Erythroblast (primary cell): ENCODE data around the gene PIK3C2G.

Experiments
- DNase-seq, 2 experiments: peaks; one replicate each; lab custom pipeline; 2025; lab: John Stamatoyannopoulos, UW
- GATA1 ChIP-seq: IDR thresholded peaks from 2 replicates; pipeline ENCODE4 v1.6.1; 2011; ENCODE audit warnings: low read depth, mild to moderate bottlenecking, control low read depth, low read length, moderate library complexity
- POLR2A ChIP-seq: IDR thresholded peaks from 2 replicates; pipeline ENCODE4 v1.6.1; 2011; ENCODE audit warnings: mild to moderate bottlenecking, low read length

The PIK3C2G gene

DNA sequence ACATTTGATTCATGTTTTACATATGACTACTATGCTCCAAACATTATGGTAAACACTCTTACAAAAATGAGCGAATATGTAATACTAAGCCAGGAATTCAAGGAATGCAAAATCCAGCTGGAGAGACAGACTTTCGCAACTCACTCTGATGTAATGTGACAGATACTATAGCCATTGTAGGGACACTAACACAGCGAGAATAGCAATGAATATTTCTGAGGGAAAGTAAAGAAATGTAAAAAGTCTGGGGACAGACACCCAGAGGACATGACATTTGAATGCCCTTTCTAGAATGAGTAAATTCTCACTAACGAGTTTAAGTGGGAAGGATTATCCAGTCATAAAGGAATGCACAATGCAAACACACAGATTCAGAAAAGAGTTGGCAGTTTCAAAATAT, 121.9 kb downstream of the PIK3C2G start:
- DNase-seq, result no peak
- TF ChIP-seq POLR2A (no peak), GATA1 (no peak)

DNA sequence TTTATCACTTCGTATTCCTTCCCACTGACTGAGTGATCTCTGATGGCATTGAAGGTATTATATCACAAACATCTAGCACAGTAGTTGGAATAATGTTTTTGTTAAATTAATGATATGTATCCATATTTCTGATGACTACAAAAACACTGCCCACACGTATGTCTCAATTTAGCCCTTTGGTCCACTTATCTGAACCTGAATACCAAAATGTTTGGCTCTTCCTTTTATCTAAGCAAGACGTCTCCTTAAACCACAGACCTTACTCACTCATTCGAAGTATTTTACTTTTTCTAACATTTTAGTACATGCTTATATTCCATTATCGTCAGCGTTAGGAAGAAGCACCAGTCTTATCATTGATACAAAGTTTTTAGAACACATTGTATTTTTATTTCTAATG, 126.4 kb downstream of the PIK3C2G start:
- TF ChIP-seq GATA1 (no peak), POLR2A (no peak)
- DNase-seq, result no peak

DNA sequence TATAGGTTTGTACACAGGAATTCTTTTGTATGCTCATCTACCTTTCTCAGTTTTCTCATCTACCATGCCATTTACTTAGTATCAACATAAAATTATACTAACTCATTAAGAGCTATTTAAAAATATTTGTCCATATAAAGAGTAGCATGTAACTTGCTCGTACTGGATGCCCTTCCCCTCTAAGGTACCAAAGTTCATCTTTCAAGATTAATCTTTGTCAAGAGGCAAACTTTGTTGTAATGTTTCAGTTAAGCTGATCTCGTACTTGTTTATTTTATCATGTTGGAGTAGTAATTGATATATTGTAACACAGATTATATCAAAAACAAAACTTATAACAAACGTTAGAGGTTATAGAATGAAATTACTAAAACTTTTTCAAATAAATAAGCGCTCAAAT, 128.5 kb downstream of the PIK3C2G start:
- DNase-seq, result no peak
- TF ChIP-seq GATA1 (no peak), POLR2A (no peak)

DNA sequence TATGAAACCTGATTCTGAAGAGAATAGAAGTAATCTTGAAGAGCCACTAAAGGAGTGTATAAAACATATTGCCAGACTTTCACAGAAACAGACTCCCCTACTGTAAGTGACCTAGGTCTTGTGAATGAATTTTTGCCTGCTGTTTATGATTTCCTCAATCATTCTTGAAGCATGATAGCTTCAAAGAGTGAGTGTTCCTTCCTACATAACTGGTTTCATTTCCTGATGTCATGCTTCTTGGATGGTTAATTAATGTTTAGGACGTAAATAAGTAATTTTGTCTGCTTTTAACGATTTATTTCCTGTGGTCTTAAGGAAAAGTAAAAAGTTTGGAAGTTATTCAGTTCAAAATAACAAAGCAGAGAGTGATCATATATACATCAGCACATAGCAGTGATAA, 129.8 kb downstream of the PIK3C2G start:
- TF ChIP-seq GATA1 (no peak), POLR2A (no peak)
- no peak for DNase-seq

DNA sequence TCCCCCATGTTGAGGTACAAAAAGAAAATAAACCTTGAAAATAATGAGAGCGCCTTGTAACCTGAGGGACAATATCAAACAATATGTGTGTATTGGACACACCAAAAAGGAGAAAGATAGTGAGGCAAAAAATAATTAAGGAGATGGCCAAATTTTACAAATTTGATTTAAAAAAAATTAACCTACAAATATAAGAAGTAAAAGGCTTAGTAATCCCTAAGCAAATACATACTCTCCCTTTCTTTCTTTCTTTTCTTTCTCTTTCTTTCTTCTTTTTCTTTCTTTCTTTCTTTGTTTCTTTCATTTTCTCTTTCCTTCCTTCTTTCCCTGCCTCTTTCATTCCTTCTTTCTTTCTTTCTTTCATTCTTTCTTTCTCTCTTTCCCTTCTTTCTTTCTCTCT, 133.4 kb downstream of the PIK3C2G start:
- TF ChIP-seq POLR2A, result no peak
- no peak for TF ChIP-seq GATA1
- DNase-seq, result no peak

DNA sequence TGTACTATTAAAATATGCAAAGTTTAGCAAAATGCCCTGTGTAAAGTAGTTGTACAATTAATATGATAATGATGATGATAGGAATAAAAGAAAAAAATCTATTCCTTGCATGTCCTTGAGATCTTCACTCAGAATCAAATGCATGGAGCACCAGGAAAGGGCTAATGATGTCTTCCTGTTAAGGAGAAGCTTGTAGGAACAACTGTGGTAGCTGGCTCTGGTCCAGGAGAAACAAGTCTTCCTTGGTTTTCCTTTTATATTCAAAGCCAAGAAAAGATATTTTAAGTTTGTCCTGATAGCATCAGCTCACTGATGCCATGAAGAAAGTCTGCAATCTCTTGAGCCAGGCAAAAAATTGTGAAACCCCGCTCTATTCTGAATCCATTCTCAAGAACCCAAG, 138.9 kb downstream of the PIK3C2G start:
- DNase-seq, result no peak
- TF ChIP-seq GATA1, result no peak
- no peak for TF ChIP-seq POLR2A

DNA sequence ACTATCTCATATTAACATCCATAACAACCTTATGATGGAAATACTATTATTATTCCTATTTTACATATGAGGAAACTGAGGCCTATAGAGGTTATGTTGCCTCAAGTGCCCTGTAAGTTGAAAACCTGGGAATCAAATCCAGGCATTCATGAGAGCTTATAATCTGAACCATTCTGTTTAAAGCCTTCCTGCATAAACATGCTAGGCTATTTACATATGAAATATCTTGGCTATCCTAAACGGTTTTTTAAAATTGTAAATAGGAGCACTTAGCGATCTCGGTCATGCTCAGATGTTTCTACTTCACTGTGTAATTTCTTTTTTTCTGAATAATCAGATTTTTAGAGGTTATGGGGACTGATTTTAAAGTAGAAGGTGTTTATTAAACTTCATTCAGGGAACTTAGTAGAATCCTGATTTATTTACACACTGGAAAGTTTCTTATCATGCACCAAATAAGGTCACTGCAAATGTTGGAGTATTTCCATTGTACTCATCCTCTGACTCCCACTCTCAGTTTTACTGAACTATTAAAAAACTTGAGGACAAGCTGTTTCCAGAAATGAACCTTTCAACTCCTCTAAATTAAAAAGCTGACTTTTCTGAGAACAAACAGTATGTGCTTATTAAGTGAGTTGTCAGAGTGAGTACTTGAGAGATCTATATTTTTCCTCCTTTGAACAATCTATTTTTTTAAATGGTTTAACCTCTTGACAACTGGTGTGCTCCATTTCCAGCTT, 141.7 kb downstream of the PIK3C2G start:
- TF ChIP-seq GATA1, result no peak
- no peak for TF ChIP-seq POLR2A
- no peak for DNase-seq

DNA sequence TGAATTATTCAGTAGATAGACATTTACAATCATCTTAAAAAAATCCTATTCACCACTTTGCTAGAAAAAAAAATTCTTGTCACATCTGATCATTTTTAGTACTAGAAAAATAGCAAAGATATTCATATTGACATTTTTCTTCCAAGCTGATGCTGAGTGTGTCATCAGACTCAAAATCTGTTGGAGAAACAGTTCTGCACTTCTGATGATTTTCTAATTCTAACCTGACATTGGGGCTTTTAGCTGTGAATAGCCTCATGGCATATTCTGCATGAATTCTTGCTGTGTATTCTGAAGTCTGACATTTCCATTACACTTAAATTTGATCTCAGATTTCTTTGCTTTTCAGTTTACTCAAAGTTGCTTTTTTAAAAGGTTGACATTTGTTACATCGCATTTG, 150.1 kb downstream of the PIK3C2G start:
- DNase-seq, result no peak
- TF ChIP-seq POLR2A, result no peak
- TF ChIP-seq GATA1, result no peak

DNA sequence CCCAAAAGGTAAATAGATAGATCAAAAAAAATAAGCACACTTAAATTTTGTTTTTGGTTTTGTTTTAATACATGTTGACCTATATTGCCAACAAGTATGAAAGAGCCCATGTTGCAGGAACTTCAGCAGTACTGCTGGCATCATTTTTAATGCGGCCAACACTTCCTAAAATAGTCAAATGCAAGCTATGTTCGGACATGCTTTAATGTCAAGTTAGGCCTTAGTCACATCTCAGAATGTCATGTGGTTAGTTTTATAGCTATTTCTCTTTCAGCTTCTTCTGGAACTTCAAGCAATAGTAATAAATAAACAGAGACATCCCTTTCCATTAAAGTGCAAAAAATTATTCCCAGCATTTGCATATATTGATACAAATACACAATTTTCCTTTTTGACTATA, 153.4 kb downstream of the PIK3C2G start:
- no peak for TF ChIP-seq GATA1
- no peak for TF ChIP-seq POLR2A
- no peak for DNase-seq

DNA sequence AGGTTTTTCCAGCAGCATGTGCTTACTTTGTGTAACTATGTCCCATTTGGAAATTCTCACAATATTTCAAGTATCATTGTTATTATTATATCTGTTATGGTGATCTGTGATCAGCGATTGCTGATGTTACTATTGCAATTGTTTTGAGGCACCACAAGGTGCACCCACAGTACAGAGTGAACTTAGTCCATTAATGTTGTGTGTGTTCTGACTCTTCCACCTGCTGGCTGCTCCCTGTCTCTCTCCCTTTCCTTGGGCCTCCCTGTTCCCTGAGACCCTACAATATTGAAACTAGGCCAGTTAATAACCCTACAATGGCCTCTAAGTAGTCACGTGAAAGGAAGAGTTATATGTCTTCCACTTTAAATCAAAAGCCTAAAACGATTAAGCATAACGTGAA, 153.9 kb downstream of the PIK3C2G start:
- no peak for DNase-seq
- TF ChIP-seq POLR2A (no peak), GATA1 (no peak)

DNA sequence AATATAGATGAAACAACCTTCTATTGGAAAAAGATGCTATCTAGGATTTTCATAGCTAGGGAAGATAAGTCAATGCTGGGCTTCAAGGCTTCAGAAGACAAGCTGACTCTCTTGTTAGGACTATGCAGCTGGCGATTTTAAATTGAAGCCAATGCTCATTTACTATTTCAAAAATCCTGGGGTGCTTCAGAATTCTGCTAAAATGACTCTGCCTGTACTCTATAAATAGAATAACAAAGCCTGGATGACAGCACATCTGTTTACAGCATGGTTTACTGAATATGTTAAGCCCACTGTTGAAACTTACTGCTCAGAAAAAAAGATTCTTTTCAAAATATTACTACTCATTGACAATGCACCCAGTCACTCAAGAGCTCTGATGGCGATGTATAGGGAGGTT, 155.1 kb downstream of the PIK3C2G start:
- no peak for TF ChIP-seq GATA1
- TF ChIP-seq POLR2A, result no peak
- DNase-seq, result no peak

DNA sequence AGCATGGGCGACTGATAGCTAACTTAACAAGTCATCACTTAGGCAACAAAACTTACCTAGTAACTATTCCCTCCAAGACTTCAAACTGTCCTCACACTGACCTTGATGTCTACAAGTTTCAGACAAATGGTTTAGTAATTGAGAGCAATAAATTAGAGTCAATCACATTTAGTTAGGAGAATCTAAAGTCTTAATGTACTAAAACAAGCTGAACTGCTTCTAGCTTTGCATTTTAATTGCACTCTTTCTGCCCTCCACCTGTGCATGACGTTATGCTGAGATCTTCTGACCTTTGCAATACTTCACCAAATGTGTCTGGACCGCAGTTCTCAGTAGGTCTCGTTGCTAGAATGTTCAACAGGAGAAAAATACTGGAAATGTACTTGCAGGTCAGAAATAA, 158.0 kb downstream of the PIK3C2G start:
- TF ChIP-seq GATA1, result no peak
- no peak for TF ChIP-seq POLR2A
- DNase-seq, result no peak

DNA sequence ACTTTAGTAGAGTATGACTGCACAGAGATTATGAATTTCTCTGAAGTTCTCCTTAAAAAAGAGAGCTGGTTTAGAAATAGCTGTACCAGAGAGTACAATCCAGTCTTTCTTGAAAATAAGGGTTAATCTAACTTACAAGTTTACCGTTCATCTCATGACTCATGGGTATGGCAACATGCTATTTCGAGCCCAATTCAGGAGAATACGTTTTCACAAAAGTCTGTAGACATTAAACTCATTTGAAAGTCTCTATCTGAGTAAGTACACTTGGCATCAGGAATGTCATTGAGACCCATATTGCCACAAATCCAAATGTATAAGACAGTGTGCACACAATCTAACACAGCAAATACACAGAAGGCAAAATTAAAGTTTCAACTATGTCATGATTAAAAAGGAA, 160.5 kb downstream of the PIK3C2G start:
- TF ChIP-seq GATA1 (no peak), POLR2A (no peak)
- no peak for DNase-seq

DNA sequence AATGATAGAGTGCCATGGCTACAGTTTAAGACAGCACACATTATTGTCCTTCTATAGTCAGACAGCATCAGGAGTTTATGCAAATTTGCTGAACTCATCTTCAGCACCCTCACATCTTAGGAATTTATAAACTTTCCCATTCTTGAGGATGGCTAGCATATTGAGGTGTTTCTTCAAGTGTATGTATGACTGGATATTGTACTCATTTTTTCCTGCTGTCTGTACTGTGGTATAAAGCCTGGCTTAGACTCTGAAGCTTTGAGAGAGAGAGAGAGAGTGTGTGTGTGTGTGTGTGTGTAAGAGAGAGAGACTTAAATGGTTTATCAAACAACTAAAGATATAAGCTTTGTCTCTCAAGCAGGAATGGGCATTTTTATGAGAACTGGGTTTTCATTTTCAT, 161.6 kb downstream of the PIK3C2G start:
- no peak for TF ChIP-seq GATA1
- TF ChIP-seq POLR2A, result no peak
- DNase-seq, result no peak

DNA sequence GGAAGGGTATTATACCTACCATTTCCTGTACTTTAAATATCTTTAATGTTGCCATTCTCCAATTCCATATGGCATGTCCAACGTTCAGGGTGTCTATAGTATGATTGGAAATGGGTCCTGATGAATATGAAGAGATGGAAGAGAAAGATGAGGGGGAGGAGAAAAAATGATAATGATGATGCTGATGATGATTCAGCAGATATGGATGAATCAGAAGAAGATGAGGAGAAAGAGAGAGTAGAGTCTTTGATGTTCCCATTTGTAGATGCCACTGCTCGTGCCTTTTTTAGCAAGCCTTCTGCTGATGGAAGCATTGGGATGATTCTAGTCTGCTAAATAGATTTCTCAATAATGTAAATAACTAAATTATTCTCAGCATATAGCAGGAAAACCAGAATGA, 163.5 kb downstream of the PIK3C2G start:
- TF ChIP-seq POLR2A (no peak), GATA1 (no peak)
- no peak for DNase-seq
